GM21528 (cell line): ENCODE data around the gene TRAK1.
"Not testable (repeated sequence)": the region's sequence is repeated elsewhere in the genome, so short reads cannot be mapped to it uniquely, and the experiment has no call there.

ENCODE experiments used
- ATAC-seq: cut with Tn5 transposase; IDR thresholded peaks from one replicate; pipeline ENCODE4 v1.9.1; 2021; ENCODE audit warnings: mild to moderate bottlenecking, moderate library complexity; ENCODE audit not compliant: unreplicated experiment, low FRiP score

The TRAK1 gene

GRCh38 chr3:42095540-42095939, 4.4 kb downstream of the TRAK1 start:
- ATAC-seq: no peak

GRCh38 chr3:42096796-42097565, 5.8 kb downstream of the TRAK1 start:
- no peak for ATAC-seq

GRCh38 chr3:42097566-42097946, 6.4 kb downstream of the TRAK1 start:
- no peak for ATAC-seq

- no peak for ATAC-seq
These were observed 7.0 kb downstream of the TRAK1 start for GRCh38 chr3:42098171-42098570.

GRCh38 chr3:42099020-42099765, 8.0 kb downstream of the TRAK1 start:
- no peak for ATAC-seq

GRCh38 chr3:42101048-42101447, 9.9 kb downstream of the TRAK1 start:
- ATAC-seq: no peak

- no peak for ATAC-seq
These were observed 10.3 kb downstream of the TRAK1 start for GRCh38 chr3:42101481-42101880.

- ATAC-seq: no peak
These were observed 11.4 kb downstream of the TRAK1 start for GRCh38 chr3:42102571-42102970.

GRCh38 chr3:42103921-42104665, 12.9 kb downstream of the TRAK1 start:
- not testable (repeated sequence) for ATAC-seq

- ATAC-seq: not testable (repeated sequence)
These were observed 14.8 kb downstream of the TRAK1 start for GRCh38 chr3:42105994-42106393.

- no peak for ATAC-seq
These were observed 15.5 kb downstream of the TRAK1 start for GRCh38 chr3:42106646-42107045.

- ATAC-seq: no peak
These were observed 19.5 kb downstream of the TRAK1 start for GRCh38 chr3:42110631-42111030.

GRCh38 chr3:42114130-42114725, 23.1 kb downstream of the TRAK1 start:
- no peak for ATAC-seq

- no peak for ATAC-seq
These were observed 24.1 kb downstream of the TRAK1 start for GRCh38 chr3:42115215-42115614.

- no peak for ATAC-seq
These were observed 24.8 kb downstream of the TRAK1 start for GRCh38 chr3:42115946-42116345.

- no peak for ATAC-seq
These were observed 25.3 kb downstream of the TRAK1 start for GRCh38 chr3:42116466-42116865.

- no peak for ATAC-seq
These were observed 26.2 kb downstream of the TRAK1 start for GRCh38 chr3:42117175-42118008.

GRCh38 chr3:42118762-42119361, 27.7 kb downstream of the TRAK1 start:
- peak; percentile 68 for ATAC-seq

GRCh38 chr3:42119561-42120355, 28.6 kb downstream of the TRAK1 start:
- no peak for ATAC-seq
